HAP-1 (cell line): ENCODE results near the gene RIMKLB.
"Not testable (repeated sequence)": the region's sequence is repeated elsewhere in the genome, so short reads cannot be mapped to it uniquely, and the experiment has no call there.

Experiments
- DNase-seq, 2 experiments: peaks; one replicate each; pipeline ENCODE4 v3.0.0-alpha.2; 2016 to 2020; ENCODE audit warnings: low spot score in 2 of 2
- H3K27me3 ChIP-seq: fragments of 250-450 bp; sonication (Bioruptor Pico); 2 replicates; pipeline ENCODE4 v1.5.1; 2020; ENCODE audit warnings: low read depth, mild to moderate bottlenecking, moderate library complexity
- H3K36me3 ChIP-seq: fragments of 250-450 bp; sonication (Bioruptor Pico); replicated peaks from 2 replicates; pipeline ENCODE4 v1.5.1; 2020; ENCODE audit warnings: mild to moderate bottlenecking
- H3K4me1 ChIP-seq: fragments of 250-450 bp; sonication (Bioruptor Pico); 2 replicates; pipeline ENCODE4 v1.5.1; 2020; ENCODE audit warnings: mild to moderate bottlenecking
- H3K4me3 ChIP-seq: fragments of 250-450 bp; sonication (Bioruptor Pico); 2 replicates; pipeline ENCODE4 v1.5.1; 2020; ENCODE audit warnings: mild to moderate bottlenecking, moderate library complexity
- H3K9me3 ChIP-seq: fragments of 250-450 bp; sonication (Bioruptor Pico); 2 replicates; pipeline ENCODE4 v1.5.1; 2020; ENCODE audit warnings: mild to moderate bottlenecking, moderate library complexity
- in situ Hi-C: fragments of 300-500 bp; cut with MboI; formaldehyde crosslinking; loops from 3 replicates; pipeline ENCODE4 v1.14.3; 2020; ENCODE audit warnings: low sequenced_read_pairs, inconsistent platforms, mixed read lengths

Gene RIMKLB

GRCh38 chr12:8699714-8700113 is 1.9 kb downstream of the RIMKLB start:
- no peak for DNase-seq
- Histone ChIP-seq H3K36me3 (peaks cover 3% of the 10 kb centered on the region), H3K9me3 (no peaks in the 10 kb centered on the region), H3K4me1 (peaks cover 11% of the 10 kb centered on the region), H3K27me3 (no peaks in the 10 kb centered on the region), H3K4me3 (no peak overlapping the region)
- in situ Hi-C loops, result no loop called here

- H3K9me3 ChIP-seq, result no peaks in the 10 kb centered on the region
- peaks cover 3% of the 10 kb centered on the region for H3K36me3 ChIP-seq
- no peak for DNase-seq
- no peaks in the 10 kb centered on the region for H3K27me3 ChIP-seq
- H3K4me3 ChIP-seq, result no peak overlapping the region
- in situ Hi-C loops, result no loop called here
- H3K4me1 ChIP-seq, result peaks cover 11% of the 10 kb centered on the region
These were observed 3.4 kb downstream of the RIMKLB start for GRCh38 chr12:8701046-8701660.

- DNase-seq, result no peak
- Histone ChIP-seq H3K27me3 (no peaks in the 10 kb centered on the region), H3K4me1 (peaks cover 11% of the 10 kb centered on the region), H3K36me3 (peaks cover 3% of the 10 kb centered on the region), H3K9me3 (no peaks in the 10 kb centered on the region), H3K4me3 (no peak overlapping the region)
- in situ Hi-C loops, result no loop called here
These were observed 4.4 kb downstream of the RIMKLB start for GRCh38 chr12:8702159-8702558.

GRCh38 chr12:8709124-8709830 is 11.5 kb downstream of the RIMKLB start:
- Histone ChIP-seq H3K9me3 (no peaks in the 10 kb centered on the region), H3K4me3 (no peak overlapping the region), H3K36me3 (peaks cover 4% of the 10 kb centered on the region; the same call in 1 of the 2 replicates), H3K27me3 (no peaks in the 10 kb centered on the region), H3K4me1 (no peaks in the 10 kb centered on the region)
- DNase-seq, result no peak
- in situ Hi-C loops, result no loop called here

- in situ Hi-C loops, result no loop called here
- no peak overlapping the region for H3K4me3 ChIP-seq
- H3K27me3 ChIP-seq, result no peaks in the 10 kb centered on the region
- H3K9me3 ChIP-seq, result no peaks in the 10 kb centered on the region
- DNase-seq, result no peak
- peaks cover 16% of the 10 kb centered on the region for H3K36me3 ChIP-seq
- H3K4me1 ChIP-seq, result no peaks in the 10 kb centered on the region
These were observed 14.8 kb downstream of the RIMKLB start for GRCh38 chr12:8712572-8712971.

- no peak overlapping the region for H3K4me3 ChIP-seq
- H3K36me3 ChIP-seq, result peaks cover 25% of the 10 kb centered on the region
- in situ Hi-C loops, result no loop called here
- DNase-seq, result peak in 1 of 2 experiments; percentile 57
- H3K9me3 ChIP-seq, result no peaks in the 10 kb centered on the region
- H3K4me1 ChIP-seq, result peaks cover 22% of the 10 kb centered on the region
- no peaks in the 10 kb centered on the region for H3K27me3 ChIP-seq
These were observed 24.6 kb downstream of the RIMKLB start for GRCh38 chr12:8722286-8722800.

- Histone ChIP-seq H3K9me3 (no peaks in the 10 kb centered on the region), H3K27me3 (no peaks in the 10 kb centered on the region), H3K4me1 (no peaks in the 10 kb centered on the region; the same call in 1 of the 2 replicates), H3K36me3 (no peaks in the 10 kb centered on the region), H3K4me3 (no peak overlapping the region)
- no peak for DNase-seq
- in situ Hi-C loops, result no loop called here
These were observed 37.1 kb downstream of the RIMKLB start for GRCh38 chr12:8734873-8735381.

- H3K36me3 ChIP-seq, result no peaks in the 10 kb centered on the region; the same call in 1 of the 2 replicates
- no peaks in the 10 kb centered on the region for H3K9me3 ChIP-seq
- no peaks in the 10 kb centered on the region for H3K4me1 ChIP-seq
- no peak for DNase-seq
- in situ Hi-C loops, result no loop called here
- no peak overlapping the region for H3K4me3 ChIP-seq
- H3K27me3 ChIP-seq, result no peaks in the 10 kb centered on the region
These were observed 44.7 kb downstream of the RIMKLB start for GRCh38 chr12:8742501-8742900.

GRCh38 chr12:8743121-8743520 is 45.3 kb downstream of the RIMKLB start:
- H3K36me3 ChIP-seq, H3K27me3 ChIP-seq, H3K4me3 ChIP-seq, H3K9me3 ChIP-seq, in situ Hi-C loops, DNase-seq, H3K4me1 ChIP-seq: not testable (repeated sequence)

GRCh38 chr12:8745631-8746030 is 47.8 kb downstream of the RIMKLB start:
- in situ Hi-C loops, DNase-seq: not testable (repeated sequence)

GRCh38 chr12:8746046-8746445 is 48.3 kb downstream of the RIMKLB start:
- DNase-seq, result no peak
- Histone ChIP-seq H3K4me3 (no peak overlapping the region), H3K36me3 (peaks cover 10% of the 10 kb centered on the region; the same call in 1 of the 2 replicates), H3K27me3 (no peaks in the 10 kb centered on the region), H3K9me3 (no peaks in the 10 kb centered on the region), H3K4me1 (no peaks in the 10 kb centered on the region)
- in situ Hi-C loops, result no loop called here

More at GRCh38 chr12:8745631-8746030, 47.8 kb downstream of the RIMKLB start:
- not testable (repeated sequence) for H3K36me3 ChIP-seq, H3K4me3 ChIP-seq, H3K9me3 ChIP-seq, H3K27me3 ChIP-seq, H3K4me1 ChIP-seq

- in situ Hi-C loops, DNase-seq, H3K27me3 ChIP-seq, H3K36me3 ChIP-seq, H3K4me1 ChIP-seq, H3K9me3 ChIP-seq, H3K4me3 ChIP-seq: not testable (repeated sequence)
These were observed 62.3 kb downstream of the RIMKLB start for GRCh38 chr12:8760076-8760475.

GRCh38 chr12:8762701-8763100 is 64.9 kb downstream of the RIMKLB start:
- H3K27me3 ChIP-seq, H3K4me1 ChIP-seq, H3K9me3 ChIP-seq, DNase-seq, H3K4me3 ChIP-seq, in situ Hi-C loops, H3K36me3 ChIP-seq: not testable (repeated sequence)

- H3K4me3 ChIP-seq, H3K9me3 ChIP-seq, DNase-seq, H3K36me3 ChIP-seq, H3K27me3 ChIP-seq, in situ Hi-C loops: not testable (repeated sequence)
- H3K4me1 ChIP-seq, result peaks cover 11% of the 10 kb centered on the region
These were observed 68.3 kb downstream of the RIMKLB start for GRCh38 chr12:8766121-8766520.
